Panc1 (cell line): Measurements from ENCODE around the gene NCAPG2. TPM values are rescaled to one million over a fixed set of nuclear protein-coding genes. Genes with fewer than 3 reads are reported as not detected.

Source experiments
- ATAC-seq: fragments of 200-7000 bp; cut with Tn5 transposase; 2 replicates; pipeline ENCODE4 v1.9.1; 2020; ENCODE audit warnings: mild to moderate bottlenecking, moderate library complexity
- BruUV-seq: library from RNA; stranded (reverse); fragments of 400-500 nt; replicated peaks from 2 replicates; lab custom pipeline; 2021; lab: Mats Ljungman, UMichigan
- CTCF ChIA-PET: fragments of 300-600 bp; sonication (Branson Sonifier 250); formaldehyde crosslinking; loops from one replicate; lab custom pipeline; 2022; ENCODE audit warnings: antibody characterized with exemption; lab: Charles Lee
- POLR2A ChIA-PET: fragments of 300-600 bp; sonication (Branson Sonifier 250); formaldehyde crosslinking; loops from one replicate; lab custom pipeline; 2022; ENCODE audit warnings: antibody characterized with exemption; lab: Charles Lee
- DNase-seq: peaks from one replicate; pipeline ENCODE4 v3.0.0-alpha.2; 2010; ENCODE audit warnings: low read depth, low spot score
- H3K27ac ChIP-seq: 2 replicates; pipeline ENCODE4 v1.5.1; 2011; ENCODE audit warnings: mild to moderate bottlenecking, low read length, inconsistent platforms
- H3K27me3 ChIP-seq: fragments of 200-500 bp; sonication (Bioruptor generic); 2 replicates; pipeline ENCODE4 v1.6.0; 2014; ENCODE audit warnings: low read length, inconsistent platforms; ENCODE audit not compliant: control insufficient read depth, insufficient read depth
- H3K36me3 ChIP-seq: fragments of 200-500 bp; sonication (Bioruptor generic); 2 replicates; pipeline ENCODE4 v1.5.1; 2014; ENCODE audit warnings: inconsistent platforms, mild to moderate bottlenecking, low read length, moderate library complexity; ENCODE audit not compliant: control insufficient read depth, insufficient read depth
- H3K4me1 ChIP-seq: 2 replicates; pipeline ENCODE4 v1.5.1; 2011; ENCODE audit warnings: inconsistent platforms, mild to moderate bottlenecking, low read length, moderate library complexity; ENCODE audit not compliant: control insufficient read depth, insufficient read depth
- H3K4me3 ChIP-seq, 2 experiments: 2 replicates each; pipeline ENCODE4 v1.5.1; 2011 to 2012; ENCODE audit warnings: low read depth in 2 of 2, low read length in 2 of 2, mild to moderate bottlenecking in 2 of 2, inconsistent platforms in 1 of 2, moderate library complexity in 1 of 2
- H3K9me3 ChIP-seq: fragments of 200-500 bp; sonication (Bioruptor generic); 2 replicates; pipeline ENCODE4 v1.5.1; 2014; ENCODE audit warnings: low read depth, mild to moderate bottlenecking, inconsistent platforms, low read length, moderate library complexity; ENCODE audit not compliant: control insufficient read depth, insufficient read depth
- CTCF ChIP-seq: fragments of 450-650 bp; IDR thresholded peaks from 2 replicates; pipeline ENCODE4 v1.5.1; 2017; ENCODE audit warnings: mild to moderate bottlenecking
- POLR2AphosphoS5 ChIP-seq: IDR thresholded peaks from 2 replicates; pipeline ENCODE4 v1.6.1; 2012; ENCODE audit warnings: mild to moderate bottlenecking, low read depth, low read length, moderate library complexity
- REST ChIP-seq, 2 experiments: IDR thresholded peaks; 2 replicates each; pipeline ENCODE4 v1.6.1; 2011 to 2012; ENCODE audit warnings: low read depth in 2 of 2, control low read depth in 1 of 2, low read length in 1 of 2, mild to moderate bottlenecking in 1 of 2, moderate library complexity in 1 of 2; ENCODE audit not compliant: insufficient read depth in 1 of 2
- SIN3A ChIP-seq: IDR thresholded peaks from 2 replicates; pipeline ENCODE4 v1.6.1; 2012; ENCODE audit warnings: low read depth, mild to moderate bottlenecking, low read length, moderate library complexity, borderline replicate concordance; ENCODE audit not compliant: insufficient read depth
- TCF7L2 ChIP-seq: IDR thresholded peaks from 2 replicates; pipeline ENCODE4 v1.6.1; 2011; ENCODE audit warnings: mild to moderate bottlenecking, low read depth, low read length, inconsistent platforms
- in situ Hi-C: cut with HindIII; loops from 2 replicates; pipeline ENCODE4 v1.10.0; 2016; ENCODE audit warnings: low sequenced_read_pairs, low pct_unique_long_range_greater_than_20kb
- intact Hi-C: fragments of 100-400 bp; cut with micrococcal nuclease; formaldehyde crosslinking; loops from one replicate; pipeline ENCODE4 v1.10.0; 2022; ENCODE audit not compliant: unreplicated experiment
- total RNA-seq: library from RNA; stranded (reverse); gene quantifications from one replicate; pipeline ENCODE4 v1.2.1, GENCODE V29; 2021; ENCODE audit not compliant: unreplicated experiment

The NCAPG2 gene
- total RNA-seq, 1 experiment from 2014 or later: 81.4 TPM

GRCh38 chr7:158609313-158609974 is 95.2 kb downstream of the NCAPG2 start:
- ChIA-PET POLR2A (no interaction called here), CTCF (no interaction called here)
- no peak overlapping the region for H3K4me3 ChIP-seq
- TF ChIP-seq SIN3A (no peak), REST (IDR thresholded peaks at IDR 0.05; ENCODE audit: insufficient read depth in 1 of 2, low read depth in 2 of 2, low read length in 1 of 2) (no peak), POLR2AphosphoS5 (no peak), CTCF (no peak), TCF7L2 (no peak)
- H3K27me3 ChIP-seq: no peaks in the 10 kb centered on the region
- no peaks in the 10 kb centered on the region for H3K4me1 ChIP-seq
- H3K36me3 ChIP-seq: no peaks in the 10 kb centered on the region
- in situ Hi-C loops: no loop called here
- ATAC-seq: no peak
- no TSS peak for BruUV-seq
- no peak for DNase-seq
- intact Hi-C loops: no loop called here
- H3K27ac ChIP-seq: no peak overlapping the region
- H3K9me3 ChIP-seq: no peaks in the 10 kb centered on the region

GRCh38 chr7:158607563-158607962 is 97.0 kb downstream of the NCAPG2 start:
- ATAC-seq (no peak), DNase-seq (no peak)
- Histone ChIP-seq H3K36me3 (no peaks in the 10 kb centered on the region), H3K9me3 (no peaks in the 10 kb centered on the region), H3K27me3 (no peaks in the 10 kb centered on the region), H3K4me1 (no peaks in the 10 kb centered on the region), H3K4me3 (no peak overlapping the region), H3K27ac (no peak overlapping the region)
- no TSS peak for BruUV-seq
- TF ChIP-seq SIN3A (no peak), POLR2AphosphoS5 (no peak), REST (IDR thresholded peaks at IDR 0.05; ENCODE audit: insufficient read depth in 1 of 2, low read depth in 2 of 2, low read length in 1 of 2) (no peak), TCF7L2 (no peak), CTCF (no peak)
- intact Hi-C loops (no loop called here), in situ Hi-C loops (no loop called here)
- POLR2A ChIA-PET: no interaction called here
- CTCF ChIA-PET: no interaction called here
